ENCODE results near the gene ENOX1. TPM values are rescaled to one million over a fixed set of nuclear protein-coding genes. Genes with fewer than 3 reads are reported as not detected.

ENOX1 gene
- total and polyA plus RNA-seq, 2 of the 8 experiments (the other 6 are each of a cell fraction or from before 2014, with no cell fraction given): 0.23 to 0.37 TPM

- WGBS, 2 experiments (ENCODE audit: extremely low coverage in 1 of 2, insufficient coverage in 1 of 2, insufficient read length in 1 of 2, insufficient replicate concordance in 2 of 2, low coverage in 1 of 2, low lambda C conversion rate in 2 of 2, missing lambda C conversion rate in 1 of 2): 93% methylated on average over 1 of the region's 1 CpG; no CpG with 5 or more reads in 1 of the 2 experiments
- Histone ChIP-seq H3K27me3 (replicated peaks in 1 of 4; ENCODE audit: control insufficient read depth in 3 of 4, extremely low read depth in 1 of 4, insufficient read depth in 3 of 4, low read length in 3 of 4) (no peaks in the 10 kb centered on the region), H4K91ac (replicated peaks; ENCODE audit: insufficient read length, low read length) (no peak overlapping the region), H3K9ac (replicated peaks in 1 of 4; ENCODE audit: extremely low read depth in 1 of 4, low read depth in 3 of 4, low read length in 3 of 4) (no peak overlapping the region), H2BK15ac (ENCODE audit: low read length) (no peak overlapping the region), H3K4me1 (replicated peaks in 1 of 4; ENCODE audit: control insufficient read depth in 3 of 4, insufficient read depth in 4 of 4, low read length in 3 of 4) (no peaks in the 10 kb centered on the region), H3K9me3 (ENCODE audit: insufficient read depth in 2 of 2, low read depth in 1 of 2, low read length in 1 of 2) (no peaks in the 10 kb centered on the region), H4K5ac (ENCODE audit: insufficient read length, low read depth, low read length) (no peak overlapping the region), H4K8ac (ENCODE audit: extremely low read depth, insufficient read depth, low read length) (no peak overlapping the region), H3K79me1 (ENCODE audit: low read depth, low read length) (no peaks in the 10 kb centered on the region), H3K56ac (replicated peaks; ENCODE audit: insufficient read length, low read depth, low read length) (no peak overlapping the region), H2BK12ac (ENCODE audit: low read depth, low read length) (no peak overlapping the region), H3K4me3 (ENCODE audit: extremely low read depth in 1 of 4, insufficient read depth in 2 of 4, low read depth in 3 of 4, low read length in 4 of 4) (no peak overlapping the region), H2BK20ac (ENCODE audit: low read length) (no peak overlapping the region), H3K18ac (ENCODE audit: extremely low read depth, low read length) (no peak overlapping the region), H3K4ac (replicated peaks; ENCODE audit: insufficient read length, low read depth, low read length) (no peak overlapping the region), H2AFZ (ENCODE audit: low read length) (no peak overlapping the region), H2BK120ac (replicated peaks; ENCODE audit: low read depth, low read length) (no peak overlapping the region), H3K27ac (ENCODE audit: low read depth, low read length) (no peak overlapping the region), H2BK5ac (ENCODE audit: low read depth, low read length) (no peak overlapping the region), H3K4me2 (ENCODE audit: insufficient read depth in 1 of 2, low read depth in 2 of 2, low read length in 2 of 2) (no peak overlapping the region), H3K23me2 (ENCODE audit: low read depth, low read length) (no peaks in the 10 kb centered on the region), H3K79me2 (ENCODE audit: control insufficient read depth in 1 of 2, insufficient read depth in 2 of 2, low read length in 2 of 2) (no peaks in the 10 kb centered on the region), H3K14ac (ENCODE audit: insufficient read length) (no peak overlapping the region), H3K23ac (ENCODE audit: insufficient read length) (no peak overlapping the region), H2AK5ac (ENCODE audit: low read depth, low read length) (no peak overlapping the region), H4K20me1 (replicated peaks in 1 of 2; ENCODE audit: control insufficient read depth in 1 of 2, insufficient read depth in 2 of 2, low read length in 2 of 2) (no peaks in the 10 kb centered on the region), H3K36me3 (ENCODE audit: control insufficient read depth in 2 of 4, insufficient read depth in 4 of 4, low read length in 3 of 4) (no peaks in the 10 kb centered on the region)
- FAIRE-seq (no peak), DNase-seq (ENCODE audit: low read depth in 1 of 2, low spot score in 2 of 2) (no peak)
- ChIA-PET POLR2A (ENCODE audit: partially characterized antibody) (no interaction called here), CTCF (ENCODE audit: partially characterized antibody) (interaction anchor here (0.6 to 0.7 kb wide), 3 partner anchors 307 to 744 kb away, joined by 3 to 4 read pairs (median 3); no protein-coding TSS in a partner anchor)
- TF ChIP-seq POLR2A (IDR thresholded peaks at IDR 0.05; ENCODE audit: control extremely low read depth in 1 of 2, low read depth in 2 of 2, low read length in 2 of 2) (no peak), YY1 (IDR thresholded peaks at IDR 0.05; ENCODE audit: low read depth, low read length) (no peak), EGR1 (IDR thresholded peaks at IDR 0.05; ENCODE audit: borderline replicate concordance, low read depth, low read length) (no peak), SIN3A (conservative IDR thresholded peaks at IDR 0.05 in 1 of 2, IDR thresholded peaks at IDR 0.05 in 1 of 2; ENCODE audit: low read depth in 1 of 2, low read length in 2 of 2) (no peak), BACH1 (IDR thresholded peaks at IDR 0.05; ENCODE audit: low read length) (no peak), ATF3 (IDR thresholded peaks at IDR 0.05; ENCODE audit: insufficient read depth, low read depth, low read length) (no peak), ASH2L (IDR thresholded peaks at IDR 0.05; ENCODE audit: low read length) (no peak), SIRT6 (IDR thresholded peaks at IDR 0.05; ENCODE audit: low read length) (no peak), PHF8 (conservative IDR thresholded peaks at IDR 0.05; ENCODE audit: low read depth, low read length) (no peak), CBX5 (IDR thresholded peaks at IDR 0.05; ENCODE audit: low read depth, low read length) (no peak), CTCF (IDR thresholded peaks at IDR 0.05; ENCODE audit: control extremely low read depth in 1 of 3, insufficient read depth in 1 of 3, low read depth in 1 of 3, low read length in 3 of 3) (no peak), GABPA (IDR thresholded peaks at IDR 0.05; ENCODE audit: borderline replicate concordance, insufficient read depth, low read length) (no peak)
Measured at GRCh38 chr13:43653980-43654379, 132.8 kb downstream of the ENOX1 start.

Measured in H1 (cell line).